SK-N-SH (cell line): ENCODE results near the gene AP2A2. TPM values are rescaled to one million over a fixed set of nuclear protein-coding genes. Genes with fewer than 3 reads are reported as not detected.

Experiments used
- CTCF ChIA-PET: fragments of 300-600, 350-600 bp; formaldehyde crosslinking; extraction: SDS; loops from one replicate; lab custom pipeline; 2021; lab: Yijun Ruan, JAX
- POLR2A ChIA-PET: fragments of 350-600 bp; sonication (Branson Sonifier 250); formaldehyde crosslinking; extraction: SDS; loops from one replicate; lab custom pipeline; 2020; ENCODE audit warnings: antibody characterized with exemption, inconsistent platforms; lab: Yijun Ruan, JAX
- DNase-seq: peaks from one replicate; pipeline ENCODE4 v3.0.0; 2012
- H2AFZ ChIP-seq: fragments of 200-600 bp; sonication (generic); 2 replicates; pipeline ENCODE4 v1.8.1; 2016; ENCODE audit warnings: antibody characterized with exemption, mild to moderate bottlenecking, low read depth
- H3F3A ChIP-seq: fragments of 200-600 bp; sonication (generic); replicated peaks from 2 replicates; pipeline ENCODE3; 2016; ENCODE audit warnings: antibody characterized with exemption, mild to moderate bottlenecking; ENCODE audit not compliant: insufficient read depth
- H3K27ac ChIP-seq, 2 experiments: fragments of 200-500 bp in 1 of 2; fragments of 200-600 bp in 1 of 2; sonication (Bioruptor generic) in 1 of 2; sonication (generic), shearing (Covaris generic) in 1 of 2; 2 replicates each; pipeline versions ENCODE4 v1.5.1 to v1.6.1; 2014 to 2016; ENCODE audit warnings: low read depth in 2 of 2, inconsistent platforms in 1 of 2, low read length in 1 of 2, mild to moderate bottlenecking in 1 of 2, mixed read lengths in 1 of 2
- H3K27me3 ChIP-seq: fragments of 200-600 bp; sonication (generic), shearing (Covaris generic); 2 replicates; pipeline ENCODE4 v1.6.1; 2016; ENCODE audit warnings: mixed run types; ENCODE audit not compliant: insufficient read depth
- H3K36me3 ChIP-seq, 2 experiments: fragments of 200-500 bp in 1 of 2; fragments of 200-600 bp in 1 of 2; sonication (Bioruptor generic) in 1 of 2; sonication (generic) in 1 of 2; replicated peaks in 1 of 2; 2 replicates each; pipeline versions ENCODE3 to v1.5.1; 2014 to 2016; ENCODE audit warnings: low read length in 1 of 2, mild to moderate bottlenecking in 1 of 2; ENCODE audit not compliant: insufficient read depth in 2 of 2, control insufficient read depth in 1 of 2
- H3K4me1 ChIP-seq, 2 experiments: fragments of 200-500 bp in 1 of 2; fragments of 200-600 bp in 1 of 2; sonication (Bioruptor generic) in 1 of 2; sonication (generic), shearing (Covaris generic) in 1 of 2; 2 replicates each; pipeline versions ENCODE4 v1.5.1 to v1.6.1; 2014 to 2016; ENCODE audit warnings: low read depth in 1 of 2, low read length in 1 of 2, mixed run types in 1 of 2; ENCODE audit not compliant: insufficient read depth in 2 of 2, control insufficient read depth in 1 of 2
- H3K4me2 ChIP-seq: fragments of 200-600 bp; sonication (generic), shearing (Covaris generic); 2 replicates; pipeline ENCODE4 v1.6.1; 2017; ENCODE audit warnings: mixed run types
- H3K4me3 ChIP-seq, 2 experiments: fragments of 200-500 bp in 1 of 2; fragments of 200-600 bp in 1 of 2; sonication (Bioruptor generic) in 1 of 2; sonication (generic), shearing (Covaris generic) in 1 of 2; 2 replicates each; pipeline versions ENCODE4 v1.5.1 to v1.8.1; 2014 to 2016; ENCODE audit warnings: low read depth in 2 of 2, inconsistent platforms in 1 of 2, low read length in 1 of 2, mild to moderate bottlenecking in 1 of 2, mixed read lengths in 1 of 2, moderate library complexity in 1 of 2
- H3K79me2 ChIP-seq: fragments of 200-600 bp; sonication (generic); 2 replicates; pipeline ENCODE4 v1.8.1; 2017; ENCODE audit warnings: mild to moderate bottlenecking; ENCODE audit not compliant: insufficient read depth
- H3K9ac ChIP-seq: fragments of 200-600 bp; sonication (generic); 2 replicates; pipeline ENCODE4 v1.6.1; 2017; ENCODE audit warnings: mixed run types
- H3K9me2 ChIP-seq: fragments of 200-600 bp; sonication (generic); 2 replicates; pipeline ENCODE4 v1.6.1; 2017; ENCODE audit warnings: mixed run types
- H3K9me3 ChIP-seq: fragments of 200-600 bp; sonication (generic); 2 replicates; pipeline ENCODE4 v1.6.1; 2017; ENCODE audit warnings: mixed run types, mild to moderate bottlenecking, moderate library complexity
- H4K20me1 ChIP-seq: fragments of 200-600 bp; sonication (generic); 2 replicates; pipeline ENCODE4 v1.6.1; 2017; ENCODE audit warnings: mild to moderate bottlenecking, mixed run types; ENCODE audit not compliant: insufficient read depth
- CTCF ChIP-seq: fragments of 200-600 bp; sonication (generic); IDR thresholded peaks from 2 replicates; pipeline ENCODE4 v1.6.1; 2017; ENCODE audit warnings: antibody characterized with exemption, mild to moderate bottlenecking, moderate library complexity
- EZH2phosphoT487 ChIP-seq: fragments of 200-600 bp; sonication (generic); IDR thresholded peaks from 2 replicates; pipeline ENCODE4 v1.6.1; 2017; ENCODE audit warnings: low read depth, mixed run types, mild to moderate bottlenecking, antibody characterized with exemption, moderate library complexity, borderline replicate concordance
- FOSL2 ChIP-seq: IDR thresholded peaks from 2 replicates; pipeline ENCODE4 v1.4.0; 2012; ENCODE audit warnings: low read depth, mild to moderate bottlenecking, moderate library complexity, borderline replicate concordance
- FOXM1 ChIP-seq: IDR thresholded peaks from 2 replicates; pipeline ENCODE4 v1.4.0; 2012; ENCODE audit warnings: low read depth, mild to moderate bottlenecking
- GATA2 ChIP-seq: sonication (generic); formaldehyde crosslinking; IDR thresholded peaks from 2 replicates; pipeline ENCODE4 v1.5.0; 2020; ENCODE audit warnings: mild to moderate bottlenecking, missing genetic modification reagents
- NFIC ChIP-seq: IDR thresholded peaks from 2 replicates; pipeline ENCODE4 v1.4.0; 2012; ENCODE audit warnings: borderline replicate concordance
- NRF1 ChIP-seq: IDR thresholded peaks from 2 replicates; pipeline ENCODE4 v1.6.1; 2012; ENCODE audit warnings: low read depth, mild to moderate bottlenecking, low read length
- PBX3 ChIP-seq: IDR thresholded peaks from 2 replicates; pipeline ENCODE4; 2012
- RCOR1 ChIP-seq: fragments of 150-350 bp; IDR thresholded peaks from 2 replicates; pipeline ENCODE4 v1.6.1; 2017; ENCODE audit warnings: antibody characterized with exemption, low read length
- RXRA ChIP-seq: IDR thresholded peaks from 2 replicates; pipeline ENCODE4 v1.4.0; 2012; ENCODE audit warnings: low read depth, mild to moderate bottlenecking, borderline replicate concordance
- SIN3A ChIP-seq: IDR thresholded peaks from 2 replicates; pipeline ENCODE4 v1.6.1; 2012; ENCODE audit warnings: low read depth, mild to moderate bottlenecking, low read length, moderate library complexity, borderline replicate concordance
- SMC3 ChIP-seq: IDR thresholded peaks from 2 replicates; pipeline ENCODE4 v1.6.1; 2012; ENCODE audit warnings: low read depth, low read length, improper control_type of control experiment
- TAF1 ChIP-seq: IDR thresholded peaks from 2 replicates; pipeline ENCODE4 v1.6.1; 2012; ENCODE audit warnings: low read depth, mild to moderate bottlenecking, low read length, moderate library complexity, borderline replicate concordance
- TCF12 ChIP-seq: IDR thresholded peaks from 2 replicates; pipeline ENCODE4 v1.4.0; 2012
- TEAD4 ChIP-seq: IDR thresholded peaks from 2 replicates; pipeline ENCODE4 v1.4.0; 2012; ENCODE audit warnings: mild to moderate bottlenecking, borderline replicate concordance; ENCODE audit not compliant: insufficient read depth
- USF1 ChIP-seq: IDR thresholded peaks from 2 replicates; pipeline ENCODE4 v1.4.0; 2012; ENCODE audit warnings: low read depth, borderline replicate concordance
- WGBS: methylation state at CpG from one replicate; pipeline ENCODE4 v1.1.6; 2017; ENCODE audit warnings: low lambda C conversion rate; 5-methylcytosine and 5-hydroxymethylcytosine counted together
- polyA plus RNA-seq, 3 experiments: library from polyadenylated mRNA; depleted of rRNA; stranded (reverse); fragments of >200 nt; gene quantifications; 2 replicates each; pipeline ENCODE4 v1.2.3, GENCODE V29; 2012
- TF ChIP-seq, protein P1 (sequence below): IDR thresholded peaks from 2 replicates; pipeline ENCODE4 v1.6.1; 2012; ENCODE audit warnings: mild to moderate bottlenecking, low read depth, low read length, moderate library complexity
- TF ChIP-seq, protein P2 (sequence below): fragments of 150-350 bp; IDR thresholded peaks from 2 replicates; pipeline ENCODE4 v1.6.1; 2017; ENCODE audit warnings: antibody characterized with exemption, low read length, low read depth, borderline replicate concordance

Gene AP2A2
- polyA plus RNA-seq, 1 of the 3 experiments (the other 2 are of a cell fraction) = 42.7 TPM

GRCh38 chr11:886568-886967, 39.1 kb upstream of the AP2A2 start:
- H3K9me3 ChIP-seq = no peaks in the 10 kb centered on the region
- no peaks in the 10 kb centered on the region for H3K9me2 ChIP-seq
- H3K27ac ChIP-seq = no peak overlapping the region
- H3K4me1 ChIP-seq = peaks cover 0 to 15% of the 10 kb centered on the region in 2 experiments; a peak in 1 of 4 replicates
- no peak overlapping the region for H3K4me3 ChIP-seq
- no peak for DNase-seq
- TF ChIP-seq, protein P1, sequence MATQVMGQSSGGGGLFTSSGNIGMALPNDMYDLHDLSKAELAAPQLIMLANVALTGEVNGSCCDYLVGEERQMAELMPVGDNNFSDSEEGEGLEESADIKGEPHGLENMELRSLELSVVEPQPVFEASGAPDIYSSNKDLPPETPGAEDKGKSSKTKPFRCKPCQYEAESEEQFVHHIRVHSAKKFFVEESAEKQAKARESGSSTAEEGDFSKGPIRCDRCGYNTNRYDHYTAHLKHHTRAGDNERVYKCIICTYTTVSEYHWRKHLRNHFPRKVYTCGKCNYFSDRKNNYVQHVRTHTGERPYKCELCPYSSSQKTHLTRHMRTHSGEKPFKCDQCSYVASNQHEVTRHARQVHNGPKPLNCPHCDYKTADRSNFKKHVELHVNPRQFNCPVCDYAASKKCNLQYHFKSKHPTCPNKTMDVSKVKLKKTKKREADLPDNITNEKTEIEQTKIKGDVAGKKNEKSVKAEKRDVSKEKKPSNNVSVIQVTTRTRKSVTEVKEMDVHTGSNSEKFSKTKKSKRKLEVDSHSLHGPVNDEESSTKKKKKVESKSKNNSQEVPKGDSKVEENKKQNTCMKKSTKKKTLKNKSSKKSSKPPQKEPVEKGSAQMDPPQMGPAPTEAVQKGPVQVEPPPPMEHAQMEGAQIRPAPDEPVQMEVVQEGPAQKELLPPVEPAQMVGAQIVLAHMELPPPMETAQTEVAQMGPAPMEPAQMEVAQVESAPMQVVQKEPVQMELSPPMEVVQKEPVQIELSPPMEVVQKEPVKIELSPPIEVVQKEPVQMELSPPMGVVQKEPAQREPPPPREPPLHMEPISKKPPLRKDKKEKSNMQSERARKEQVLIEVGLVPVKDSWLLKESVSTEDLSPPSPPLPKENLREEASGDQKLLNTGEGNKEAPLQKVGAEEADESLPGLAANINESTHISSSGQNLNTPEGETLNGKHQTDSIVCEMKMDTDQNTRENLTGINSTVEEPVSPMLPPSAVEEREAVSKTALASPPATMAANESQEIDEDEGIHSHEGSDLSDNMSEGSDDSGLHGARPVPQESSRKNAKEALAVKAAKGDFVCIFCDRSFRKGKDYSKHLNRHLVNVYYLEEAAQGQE = no peak
- TF ChIP-seq NFIC (no peak), SMC3 (no peak), FOSL2 (no peak), PBX3 (no peak), SIN3A (no peak), CTCF (no peak), TAF1 (no peak), TCF12 (no peak), TEAD4 (no peak), GATA2 (CRISPR knock-in tag) (no peak)
- no peaks in the 10 kb centered on the region for H3K27me3 ChIP-seq
- ChIA-PET POLR2A (no interaction called here), CTCF (interaction anchor here (1.2 kb wide), 1 partner anchor 38 kb away, joined by 4 read pairs; no protein-coding TSS in a partner anchor)
- H3K4me2 ChIP-seq = no peak overlapping the region
- H4K20me1 ChIP-seq = no peaks in the 10 kb centered on the region
- H3K79me2 ChIP-seq = no peaks in the 10 kb centered on the region
- peaks cover 0 to 7% of the 10 kb centered on the region in 2 experiments for H3K36me3 ChIP-seq
- no peak overlapping the region for H3K9ac ChIP-seq
- WGBS = 97% methylated on average over 14 of the region's 17 CpGs
- no peak overlapping the region for H2AFZ ChIP-seq
- no peaks in the 10 kb centered on the region for H3F3A ChIP-seq

DNA sequence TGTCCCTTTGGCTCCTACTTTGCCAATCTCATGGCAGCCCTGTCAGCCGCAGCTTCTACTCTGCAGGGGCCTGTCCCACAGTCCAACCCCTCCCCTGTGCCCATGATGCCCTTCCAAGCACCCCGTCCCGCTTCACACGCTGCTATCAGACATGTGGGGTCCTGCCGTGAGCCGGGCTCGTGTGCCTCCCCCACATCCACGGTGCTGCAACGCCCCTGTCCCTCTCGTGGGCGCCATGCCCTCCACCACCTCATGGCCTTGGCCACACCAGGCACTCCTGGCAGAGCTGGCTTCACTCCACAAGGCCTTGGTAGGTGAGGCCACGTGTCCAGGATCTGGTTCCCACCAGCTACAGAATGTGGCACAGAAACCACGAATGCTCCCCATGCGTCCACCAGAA, 38.1 kb upstream of the AP2A2 start:
- Histone ChIP-seq H3K9me2 (no peaks in the 10 kb centered on the region), H3K4me2 (no peak overlapping the region), H3K4me3 (no peak overlapping the region), H2AFZ (no peak overlapping the region), H3K27me3 (no peaks in the 10 kb centered on the region), H3K4me1 (peaks cover 0 to 21% of the 10 kb centered on the region in 2 experiments; a peak in 1 of 4 replicates), H3F3A (no peaks in the 10 kb centered on the region), H3K79me2 (no peaks in the 10 kb centered on the region), H3K36me3 (peaks cover 0 to 7% of the 10 kb centered on the region in 2 experiments), H4K20me1 (no peaks in the 10 kb centered on the region), H3K9me3 (no peaks in the 10 kb centered on the region), H3K27ac (no peak overlapping the region), H3K9ac (no peak overlapping the region)
- POLR2A ChIA-PET = no interaction called here
- 95% methylated on average over 12 of the region's 14 CpGs for WGBS
- CTCF ChIA-PET = no interaction called here
- DNase-seq = no peak
- TF ChIP-seq RCOR1 (no peak), SMC3 (no peak), FOXM1 (no peak), SIN3A (no peak), TCF12 (no peak), NRF1 (no peak), RXRA (no peak), EZH2phosphoT487 (no peak), TEAD4 (no peak), NFIC (no peak), USF1 (no peak)
- TF ChIP-seq, protein P2, sequence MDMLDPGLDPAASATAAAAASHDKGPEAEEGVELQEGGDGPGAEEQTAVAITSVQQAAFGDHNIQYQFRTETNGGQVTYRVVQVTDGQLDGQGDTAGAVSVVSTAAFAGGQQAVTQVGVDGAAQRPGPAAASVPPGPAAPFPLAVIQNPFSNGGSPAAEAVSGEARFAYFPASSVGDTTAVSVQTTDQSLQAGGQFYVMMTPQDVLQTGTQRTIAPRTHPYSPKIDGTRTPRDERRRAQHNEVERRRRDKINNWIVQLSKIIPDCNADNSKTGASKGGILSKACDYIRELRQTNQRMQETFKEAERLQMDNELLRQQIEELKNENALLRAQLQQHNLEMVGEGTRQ = no peak
